HepG2 (cell line): Measurements from ENCODE around the gene RASGRF1. TPM values are rescaled to one million over a fixed set of nuclear protein-coding genes. Genes with fewer than 3 reads are reported as not detected.
A peak's percentile ranks its signal among the peaks of the same experiment; 100 is the strongest.

Experiments used
- ATAC-seq: fragments of 200-7000 bp; cut with Tn5 transposase; 3 replicates; pipeline ENCODE4 v1.9.1; 2020; ENCODE audit warnings: mild to moderate bottlenecking, moderate library complexity
- BruUV-seq: library from RNA; stranded (reverse); fragments of 400-500 nt; replicated peaks from 2 replicates; lab custom pipeline; 2021; lab: Mats Ljungman, UMichigan
- CTCF ChIA-PET: fragments of 300-600 bp; formaldehyde crosslinking; extraction: SDS; loops from one replicate; lab custom pipeline; 2021; ENCODE audit warnings: low total read pairs, inconsistent platforms, low intra/inter-chr PET ratio; lab: Yijun Ruan, JAX
- POLR2A ChIA-PET: fragments of 350-600 bp; sonication (Branson Sonifier 250); formaldehyde crosslinking; loops from one replicate; lab custom pipeline; 2020; ENCODE audit warnings: antibody characterized with exemption, inconsistent platforms; lab: Yijun Ruan, JAX
- DNase-seq: peaks from one replicate; pipeline ENCODE4 v3.0.0-alpha.2; 2015; ENCODE audit warnings: low spot score
- FAIRE-seq: peaks from 3 replicates; lab custom pipeline; 2011; peaks lifted over from hg19 to GRCh38; lab: Jason Lieb, UNC
- H2AFZ ChIP-seq: one replicate; pipeline ENCODE4 v1.6.1; 2011; ENCODE audit warnings: low read length, inconsistent platforms
- H3K27ac ChIP-seq: fragments of 300-600 bp; 3 replicates; pipeline ENCODE4 v1.8.0; 2011; ENCODE audit warnings: mixed run types, mild to moderate bottlenecking, mixed read lengths, low read length, inconsistent platforms; ENCODE audit not compliant: insufficient read depth; ENCODE audit errors: extremely low read length
- H3K27me3 ChIP-seq, 2 experiments: fragments of 200-600 bp in 1 of 2; 2 replicates in 1 of 2; 3 replicates in 1 of 2; pipeline versions ENCODE4 v1.6.0 to v1.8.0; 2011; ENCODE audit warnings: low read length in 2 of 2, mild to moderate bottlenecking in 2 of 2, moderate library complexity in 2 of 2, inconsistent platforms in 1 of 2; ENCODE audit not compliant: insufficient read depth in 2 of 2, control insufficient read depth in 1 of 2
- H3K36me3 ChIP-seq, 2 experiments: fragments of 200-600 bp in 1 of 2; replicated peaks in 1 of 2; 2 replicates in 1 of 2; 3 replicates in 1 of 2; pipeline versions ENCODE4 v1.5.1 to v1.8.0; 2011; ENCODE audit warnings: low read length in 2 of 2, inconsistent platforms in 1 of 2; ENCODE audit not compliant: insufficient read depth in 2 of 2, control insufficient read depth in 1 of 2
- H3K4me1 ChIP-seq: 2 replicates; pipeline ENCODE4 v1.5.1; 2012; ENCODE audit warnings: low read length, inconsistent platforms; ENCODE audit not compliant: insufficient read depth
- H3K4me2 ChIP-seq: 2 replicates; pipeline ENCODE4 v1.6.0; 2011; ENCODE audit warnings: low read depth, low read length, inconsistent platforms
- H3K4me3 ChIP-seq, 3 experiments: fragments of 200-600 bp in 1 of 3; sonication (generic), shearing (Covaris generic) in 1 of 3; replicated peaks in 1 of 3; 2 replicates each; pipeline ENCODE4 v1.5.1; 2011 to 2016; ENCODE audit warnings: low read length in 3 of 3, inconsistent platforms in 2 of 3, low read depth in 2 of 3, mild to moderate bottlenecking in 2 of 3, control low read depth in 1 of 3, mixed read lengths in 1 of 3; ENCODE audit not compliant: insufficient read depth in 1 of 3
- H3K79me2 ChIP-seq: one replicate; pipeline ENCODE4 v1.6.1; 2011; ENCODE audit warnings: low read length, inconsistent platforms; ENCODE audit not compliant: insufficient read depth
- H3K9ac ChIP-seq: 2 replicates; pipeline ENCODE4 v1.6.0; 2011; ENCODE audit warnings: mild to moderate bottlenecking, low read depth, low read length, inconsistent platforms; ENCODE audit not compliant: insufficient read depth
- H3K9me3 ChIP-seq: 2 replicates; pipeline ENCODE4 v1.5.1; 2012; ENCODE audit warnings: mild to moderate bottlenecking, low read length
- H4K20me1 ChIP-seq: 2 replicates; pipeline ENCODE4 v1.6.0; 2011; ENCODE audit warnings: inconsistent platforms, mild to moderate bottlenecking, low read length, moderate library complexity; ENCODE audit not compliant: insufficient read depth
- AKAP8 ChIP-seq: sonication (generic); formaldehyde crosslinking; IDR thresholded peaks from 2 replicates; pipeline ENCODE4 v1.5.1; 2020; ENCODE audit warnings: mild to moderate bottlenecking, missing genetic modification reagents
- CEBPG ChIP-seq: IDR thresholded peaks from 2 replicates; pipeline ENCODE4 v1.6.1; 2016
- ISX ChIP-seq: sonication (generic); formaldehyde crosslinking; conservative IDR thresholded peaks from 2 replicates; pipeline ENCODE4 v1.5.0; 2020; ENCODE audit warnings: missing genetic modification reagents
- PITX1 ChIP-seq: sonication (generic); formaldehyde crosslinking; IDR thresholded peaks from 2 replicates; pipeline ENCODE4 v1.5.1; 2020; ENCODE audit warnings: mild to moderate bottlenecking, missing genetic modification reagents
- SP4 ChIP-seq: sonication (generic); formaldehyde crosslinking; IDR thresholded peaks from 2 replicates; pipeline ENCODE4 v1.8.1; 2023; ENCODE audit warnings: mild to moderate bottlenecking, missing genetic modification reagents
- ZMYM3 ChIP-seq: sonication (generic); formaldehyde crosslinking; IDR thresholded peaks from 2 replicates; pipeline ENCODE4 v1.5.1; 2020; ENCODE audit warnings: mild to moderate bottlenecking, missing genetic modification reagents
- ZNF747 ChIP-seq: sonication (generic); formaldehyde crosslinking; IDR thresholded peaks from 2 replicates; pipeline ENCODE4 v1.8.1; 2023; ENCODE audit warnings: missing genetic modification reagents, mild to moderate bottlenecking, borderline replicate concordance
- ZNF768 ChIP-seq: sonication (generic); formaldehyde crosslinking; IDR thresholded peaks from 2 replicates; pipeline ENCODE4 v1.4.0; 2020; ENCODE audit warnings: missing genetic modification reagents
- WGBS: methylation state at CpG from one replicate; pipeline ENCODE4 v1.1.6; 2017; ENCODE audit warnings: low lambda C conversion rate; 5-methylcytosine and 5-hydroxymethylcytosine counted together
- in situ Hi-C: cut with HindIII; loops from 2 replicates; pipeline ENCODE4 v1.10.0; 2017; ENCODE audit warnings: low pct_unique_long_range_greater_than_20kb; ENCODE audit not compliant: extremely low pct_ligation_motif_present
- intact Hi-C: fragments of 100-400 bp; cut with micrococcal nuclease; formaldehyde crosslinking; loops from one replicate; pipeline ENCODE4 v1.10.0; 2022; ENCODE audit not compliant: unreplicated experiment
- polyA plus RNA-seq, 8 experiments: library from polyadenylated mRNA; depleted of rRNA in 3 of 8; stranded (reverse) in 7 of 8; unstranded in 1 of 8; fragments of >200 nt; fragmentation: Illumina TruSeq in 4 of 8; extraction: Trizol in 4 of 8; gene quantifications; 2 replicates each; pipeline versions ENCODE4 v1.2.1 to v1.2.3, GENCODE V29; 2011 to 2016; ENCODE audit warnings: low read depth in 4 of 8, missing spikeins in 1 of 8, mixed read lengths in 1 of 8; ENCODE audit not compliant: insufficient read depth in 1 of 8
- total RNA-seq, 5 experiments: library from RNA; depleted of rRNA; stranded (reverse); fragments of >200 nt; fragmentation: Illumina TruSeq; extraction: Trizol; gene quantifications; 2 replicates each; pipeline ENCODE4 v1.2.3, GENCODE V29; 2016; ENCODE audit warnings: low read depth in 1 of 5
- TF ChIP-seq, protein P1 (sequence below), 2 experiments: sonication (generic) in 1 of 2; formaldehyde crosslinking in 1 of 2; IDR thresholded peaks; 2 replicates each; pipeline versions ENCODE4 v1.6.1 to v1.9.0; 2014 to 2022; ENCODE audit warnings: antibody characterized with exemption in 1 of 2, borderline replicate concordance in 1 of 2, inconsistent platforms in 1 of 2, low read depth in 1 of 2, missing genetic modification reagents in 1 of 2

RASGRF1 gene
- total and polyA plus RNA-seq, 2 of the 13 experiments (the other 11 are each of a cell fraction or from before 2014, with no cell fraction given): 0.55 to 3.0 TPM

DNA sequence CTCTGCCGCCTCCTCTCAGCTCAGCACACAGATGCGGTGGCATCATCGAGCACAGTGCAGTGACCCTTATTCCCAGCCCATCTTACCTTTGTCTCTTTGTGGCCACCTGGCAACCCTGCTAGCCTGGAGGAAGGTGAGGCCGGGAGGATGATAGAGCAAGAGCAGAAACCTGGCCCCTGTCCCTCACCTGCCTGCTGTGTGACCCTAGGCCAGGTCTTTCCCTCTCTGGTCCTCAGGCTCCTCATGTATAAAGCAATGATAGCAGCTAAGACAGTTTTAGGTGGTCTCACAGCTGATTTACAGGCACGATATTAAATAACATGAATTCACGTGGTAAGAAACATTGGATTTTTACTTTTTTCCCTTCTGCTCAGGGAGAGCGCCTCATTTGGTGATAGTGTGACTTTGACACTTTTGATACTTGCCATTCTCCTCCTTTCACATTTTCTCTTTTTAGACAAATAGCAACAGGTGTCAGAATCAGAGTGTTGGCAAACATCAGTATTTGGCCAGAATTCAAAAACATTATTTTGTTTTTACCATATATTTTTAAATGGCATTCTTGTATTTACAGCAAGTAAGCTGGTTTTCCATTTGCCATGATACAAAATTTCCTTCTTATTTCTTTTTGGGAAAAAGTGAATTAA is 116.2 kb downstream of the RASGRF1 start:
- Histone ChIP-seq H3K4me1 (peaks cover 51% of the 10 kb centered on the region), H3K79me2 (no peaks in the 10 kb centered on the region), H3K9me3 (no peaks in the 10 kb centered on the region), H3K27ac (no peak overlapping the region), H4K20me1 (no peaks in the 10 kb centered on the region), H2AFZ (no peak overlapping the region), H3K27me3 (no peaks in the 10 kb centered on the region), H3K4me2 (no peak overlapping the region)
- no peak for DNase-seq
- POLR2A ChIA-PET: no interaction called here
- no peak for ATAC-seq
- in situ Hi-C loops: no loop called here
- BruUV-seq: no TSS peak
- no peak for TF ChIP-seq ZNF747
- no peak for TF ChIP-seq CEBPG (CRISPR knock-in tag)
- TF ChIP-seq ISX (CRISPR knock-in tag): no peak
- TF ChIP-seq ZNF768 (CRISPR knock-in tag): peak; percentile 95
- TF ChIP-seq ZMYM3: 0 out of 2 replicates have a peak, but pooled peaks have one; percentile 24
- no peak for TF ChIP-seq AKAP8 (CRISPR knock-in tag)
- TF ChIP-seq, all 625 proteins: peak for 2
- no peak overlapping the region for H3K9ac ChIP-seq
- 76% methylated on average over 7 of the region's 7 CpGs for WGBS
- intact Hi-C loops: no loop called here
- no peak for FAIRE-seq
- H3K4me3 ChIP-seq: no peak overlapping the region
- CTCF ChIA-PET: no interaction called here
- H3K36me3 ChIP-seq: no peaks in the 10 kb centered on the region

DNA sequence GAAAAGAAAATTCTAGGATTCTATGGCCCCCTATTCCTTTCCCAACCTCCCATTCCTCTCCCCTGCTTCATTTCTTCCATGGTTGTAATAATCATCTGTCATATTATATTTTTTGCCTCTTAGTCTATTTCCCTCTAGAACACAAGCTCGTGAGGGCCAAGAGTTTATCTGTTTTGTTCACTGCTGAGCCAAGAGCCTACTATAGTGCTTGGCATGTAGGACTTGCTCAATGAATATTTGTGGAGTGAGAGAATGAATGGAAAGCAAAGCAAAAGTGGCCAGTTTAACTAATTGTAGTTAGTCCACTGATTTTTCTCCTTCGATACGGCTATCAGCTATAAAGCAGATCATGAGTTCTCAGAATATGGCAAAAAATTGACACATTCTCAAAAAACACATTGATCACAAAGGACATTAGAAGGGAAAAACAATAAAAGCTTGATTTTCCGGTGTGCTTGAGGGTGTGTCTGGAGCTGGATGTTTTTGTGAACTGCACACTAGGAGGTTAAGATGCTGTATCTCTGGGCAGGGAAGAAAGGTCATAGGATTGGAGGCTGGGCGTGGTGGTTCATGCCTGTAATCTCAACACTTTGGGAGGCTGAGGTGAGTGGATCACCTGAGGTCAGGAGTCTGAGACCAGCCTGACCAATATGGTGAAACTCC is 120.8 kb downstream of the RASGRF1 start:
- in situ Hi-C loops (no loop called here), intact Hi-C loops (no loop called here)
- H3K9me3 ChIP-seq: no peaks in the 10 kb centered on the region
- H2AFZ ChIP-seq: no peak overlapping the region
- TF ChIP-seq PITX1 (peak; percentile 14; the same call in 1 of the 2 replicates), SP4 (CRISPR knock-in tag) (0 out of 2 replicates have a peak, but pooled peaks have one; percentile 30)
- TF ChIP-seq, protein P1, sequence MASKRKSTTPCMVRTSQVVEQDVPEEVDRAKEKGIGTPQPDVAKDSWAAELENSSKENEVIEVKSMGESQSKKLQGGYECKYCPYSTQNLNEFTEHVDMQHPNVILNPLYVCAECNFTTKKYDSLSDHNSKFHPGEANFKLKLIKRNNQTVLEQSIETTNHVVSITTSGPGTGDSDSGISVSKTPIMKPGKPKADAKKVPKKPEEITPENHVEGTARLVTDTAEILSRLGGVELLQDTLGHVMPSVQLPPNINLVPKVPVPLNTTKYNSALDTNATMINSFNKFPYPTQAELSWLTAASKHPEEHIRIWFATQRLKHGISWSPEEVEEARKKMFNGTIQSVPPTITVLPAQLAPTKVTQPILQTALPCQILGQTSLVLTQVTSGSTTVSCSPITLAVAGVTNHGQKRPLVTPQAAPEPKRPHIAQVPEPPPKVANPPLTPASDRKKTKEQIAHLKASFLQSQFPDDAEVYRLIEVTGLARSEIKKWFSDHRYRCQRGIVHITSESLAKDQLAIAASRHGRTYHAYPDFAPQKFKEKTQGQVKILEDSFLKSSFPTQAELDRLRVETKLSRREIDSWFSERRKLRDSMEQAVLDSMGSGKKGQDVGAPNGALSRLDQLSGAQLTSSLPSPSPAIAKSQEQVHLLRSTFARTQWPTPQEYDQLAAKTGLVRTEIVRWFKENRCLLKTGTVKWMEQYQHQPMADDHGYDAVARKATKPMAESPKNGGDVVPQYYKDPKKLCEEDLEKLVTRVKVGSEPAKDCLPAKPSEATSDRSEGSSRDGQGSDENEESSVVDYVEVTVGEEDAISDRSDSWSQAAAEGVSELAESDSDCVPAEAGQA (IDR thresholded peaks at IDR 0.05; ENCODE audit: low read depth): no peak
- TF ChIP-seq, protein P1 (CRISPR knock-in tag; IDR thresholded peaks at IDR 0.05; ENCODE audit: borderline replicate concordance): no peak
- CTCF ChIA-PET: no interaction called here
- H3K79me2 ChIP-seq: no peaks in the 10 kb centered on the region
- H3K4me1 ChIP-seq: peaks cover 39% of the 10 kb centered on the region
- H3K4me3 ChIP-seq: no peak overlapping the region
- ATAC-seq (no peak; the same call in 2 of the 3 replicates), DNase-seq (no peak), FAIRE-seq (no peak)
- H4K20me1 ChIP-seq: no peaks in the 10 kb centered on the region
- whole genome bisulfite sequencing: 54% methylated on average over 5 of the region's 5 CpGs
- H3K27ac ChIP-seq: no peak overlapping the region
- peak overlapping the region; percentile 53 for H3K4me2 ChIP-seq
- POLR2A ChIA-PET: interaction anchor here (0.7 to 2.0 kb wide), 3 partner anchors 10 to 144 kb away, joined by 4 to 9 read pairs (median 5); no protein-coding TSS in a partner anchor
- H3K36me3 ChIP-seq: no peaks in the 10 kb centered on the region
- no TSS peak for BruUV-seq
- H3K9ac ChIP-seq: no peak overlapping the region
- no peaks in the 10 kb centered on the region for H3K27me3 ChIP-seq
